ENCODE data around the gene SLC4A5.
A peak's percentile ranks its signal among the peaks of the same experiment; 100 is the strongest.

The SLC4A5 gene

DNA sequence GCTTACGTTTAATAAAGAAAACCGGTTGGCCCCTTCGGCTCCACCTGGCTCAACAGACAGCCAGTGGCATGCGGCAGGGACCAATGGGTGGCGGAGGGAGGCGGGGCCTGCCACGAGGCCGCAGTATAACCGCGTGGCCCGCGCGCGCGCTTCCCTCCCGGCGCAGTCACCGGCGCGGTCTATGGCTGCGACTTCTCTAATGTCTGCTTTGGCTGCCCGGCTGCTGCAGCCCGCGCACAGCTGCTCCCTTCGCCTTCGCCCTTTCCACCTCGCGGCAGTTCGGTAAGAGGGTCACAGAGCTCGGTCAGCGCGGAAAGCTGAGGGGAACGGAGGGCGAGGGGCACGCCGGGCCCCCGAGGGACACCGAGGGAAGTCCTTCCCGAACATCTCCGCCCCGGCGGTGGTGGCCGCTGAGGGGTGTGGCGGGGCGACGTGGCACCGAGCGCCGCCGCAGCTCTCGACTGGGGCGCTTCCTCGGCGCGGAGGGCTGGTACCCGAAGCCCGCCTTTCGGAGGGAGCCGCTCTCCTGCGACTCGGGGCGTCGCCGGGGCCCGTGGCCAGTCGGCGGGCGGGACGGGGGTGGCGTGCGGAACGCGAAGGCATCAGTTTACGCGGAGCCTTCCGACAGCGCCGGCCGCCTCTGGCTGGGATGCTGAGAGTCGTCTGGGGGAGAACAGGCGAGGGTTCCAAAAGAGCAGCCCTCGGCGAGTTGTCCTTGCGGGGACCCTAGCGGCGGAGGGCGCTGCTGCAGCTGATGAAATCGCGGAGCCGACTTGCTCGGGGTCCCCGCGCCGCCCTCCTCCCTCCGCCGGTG lies 144.5 kb downstream of the SLC4A5 start, which contains the start of gene MTHFD2 (continued):
- TF ChIP-seq ZNF830 (tag by site-specific recombination; IDR thresholded peaks at IDR 0.05; ENCODE audit: low read depth) (no peak), ZNF423 (tag by site-specific recombination; IDR thresholded peaks at IDR 0.05) (peak; percentile 32; the same call in 1 of the 2 replicates), ZNF549 (tag by site-specific recombination; IDR thresholded peaks at IDR 0.05) (no peak), ZFHX2 (tag by site-specific recombination; conservative IDR thresholded peaks at IDR 0.05) (no peak), ZNF132 (tag by site-specific recombination; IDR thresholded peaks at IDR 0.05; ENCODE audit: borderline replicate concordance) (no peak), SCRT2 (tag by site-specific recombination; IDR thresholded peaks at IDR 0.05) (0 out of 2 replicates have a peak, but pooled peaks have one; percentile 29), ZNF629 (tag by site-specific recombination; IDR thresholded peaks at IDR 0.05) (no peak), ZBTB17 (tag by site-specific recombination; IDR thresholded peaks at IDR 0.05) (peak; percentile 78), ZNF626 (tag by site-specific recombination; IDR thresholded peaks at IDR 0.05) (no peak), ZNF514 (tag by site-specific recombination; IDR thresholded peaks at IDR 0.05) (no peak), GLI4 (tag by site-specific recombination; IDR thresholded peaks at IDR 0.05) (0 out of 2 replicates have a peak, but pooled peaks have one; percentile 12), ZNF138 (tag by site-specific recombination; IDR thresholded peaks at IDR 0.05; ENCODE audit: borderline replicate concordance) (no peak), ZNF670 (tag by site-specific recombination; IDR thresholded peaks at IDR 0.05; ENCODE audit: low read depth) (no peak), ZNF175 (tag by site-specific recombination; IDR thresholded peaks at IDR 0.05) (no peak), FEZF1 (tag by site-specific recombination; IDR thresholded peaks at IDR 0.05) (peak; percentile 89), ZNF76 (tag by site-specific recombination; IDR thresholded peaks at IDR 0.05; ENCODE audit: borderline replicate concordance, low read depth) (peak; percentile 92), ZNF366 (tag by site-specific recombination; conservative IDR thresholded peaks at IDR 0.05) (no peak), BCL11A (tag by site-specific recombination; IDR thresholded peaks at IDR 0.05; ENCODE audit: low read depth) (no peak), ZSCAN30 (tag by site-specific recombination; IDR thresholded peaks at IDR 0.05) (peak; percentile 71), ZXDB (tag by site-specific recombination; IDR thresholded peaks at IDR 0.05) (peak; percentile 75), ZNF114 (tag by site-specific recombination; IDR thresholded peaks at IDR 0.05) (no peak), SP3 (tag by site-specific recombination; IDR thresholded peaks at IDR 0.05) (peak; percentile 58)
- TF ChIP-seq, protein P1, sequence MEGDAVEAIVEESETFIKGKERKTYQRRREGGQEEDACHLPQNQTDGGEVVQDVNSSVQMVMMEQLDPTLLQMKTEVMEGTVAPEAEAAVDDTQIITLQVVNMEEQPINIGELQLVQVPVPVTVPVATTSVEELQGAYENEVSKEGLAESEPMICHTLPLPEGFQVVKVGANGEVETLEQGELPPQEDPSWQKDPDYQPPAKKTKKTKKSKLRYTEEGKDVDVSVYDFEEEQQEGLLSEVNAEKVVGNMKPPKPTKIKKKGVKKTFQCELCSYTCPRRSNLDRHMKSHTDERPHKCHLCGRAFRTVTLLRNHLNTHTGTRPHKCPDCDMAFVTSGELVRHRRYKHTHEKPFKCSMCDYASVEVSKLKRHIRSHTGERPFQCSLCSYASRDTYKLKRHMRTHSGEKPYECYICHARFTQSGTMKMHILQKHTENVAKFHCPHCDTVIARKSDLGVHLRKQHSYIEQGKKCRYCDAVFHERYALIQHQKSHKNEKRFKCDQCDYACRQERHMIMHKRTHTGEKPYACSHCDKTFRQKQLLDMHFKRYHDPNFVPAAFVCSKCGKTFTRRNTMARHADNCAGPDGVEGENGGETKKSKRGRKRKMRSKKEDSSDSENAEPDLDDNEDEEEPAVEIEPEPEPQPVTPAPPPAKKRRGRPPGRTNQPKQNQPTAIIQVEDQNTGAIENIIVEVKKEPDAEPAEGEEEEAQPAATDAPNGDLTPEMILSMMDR (tag by site-specific recombination; IDR thresholded peaks at IDR 0.05) = peak; percentile 90
- TF ChIP-seq, protein P2, sequence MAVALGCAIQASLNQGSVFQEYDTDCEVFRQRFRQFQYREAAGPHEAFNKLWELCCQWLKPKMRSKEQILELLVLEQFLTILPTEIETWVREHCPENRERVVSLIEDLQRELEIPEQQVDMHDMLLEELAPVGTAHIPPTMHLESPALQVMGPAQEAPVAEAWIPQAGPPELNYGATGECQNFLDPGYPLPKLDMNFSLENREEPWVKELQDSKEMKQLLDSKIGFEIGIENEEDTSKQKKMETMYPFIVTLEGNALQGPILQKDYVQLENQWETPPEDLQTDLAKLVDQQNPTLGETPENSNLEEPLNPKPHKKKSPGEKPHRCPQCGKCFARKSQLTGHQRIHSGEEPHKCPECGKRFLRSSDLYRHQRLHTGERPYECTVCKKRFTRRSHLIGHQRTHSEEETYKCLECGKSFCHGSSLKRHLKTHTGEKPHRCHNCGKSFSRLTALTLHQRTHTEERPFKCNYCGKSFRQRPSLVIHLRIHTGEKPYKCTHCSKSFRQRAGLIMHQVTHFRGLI (tag by site-specific recombination; IDR thresholded peaks at IDR 0.05) = no peak
- TF ChIP-seq, protein P3, sequence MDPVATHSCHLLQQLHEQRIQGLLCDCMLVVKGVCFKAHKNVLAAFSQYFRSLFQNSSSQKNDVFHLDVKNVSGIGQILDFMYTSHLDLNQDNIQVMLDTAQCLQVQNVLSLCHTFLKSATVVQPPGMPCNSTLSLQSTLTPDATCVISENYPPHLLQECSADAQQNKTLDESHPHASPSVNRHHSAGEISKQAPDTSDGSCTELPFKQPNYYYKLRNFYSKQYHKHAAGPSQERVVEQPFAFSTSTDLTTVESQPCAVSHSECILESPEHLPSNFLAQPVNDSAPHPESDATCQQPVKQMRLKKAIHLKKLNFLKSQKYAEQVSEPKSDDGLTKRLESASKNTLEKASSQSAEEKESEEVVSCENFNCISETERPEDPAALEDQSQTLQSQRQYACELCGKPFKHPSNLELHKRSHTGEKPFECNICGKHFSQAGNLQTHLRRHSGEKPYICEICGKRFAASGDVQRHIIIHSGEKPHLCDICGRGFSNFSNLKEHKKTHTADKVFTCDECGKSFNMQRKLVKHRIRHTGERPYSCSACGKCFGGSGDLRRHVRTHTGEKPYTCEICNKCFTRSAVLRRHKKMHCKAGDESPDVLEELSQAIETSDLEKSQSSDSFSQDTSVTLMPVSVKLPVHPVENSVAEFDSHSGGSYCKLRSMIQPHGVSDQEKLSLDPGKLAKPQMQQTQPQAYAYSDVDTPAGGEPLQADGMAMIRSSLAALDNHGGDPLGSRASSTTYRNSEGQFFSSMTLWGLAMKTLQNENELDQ (tag by site-specific recombination; IDR thresholded peaks at IDR 0.05; ENCODE audit: low read depth) = no peak
- TF ChIP-seq, protein P4, sequence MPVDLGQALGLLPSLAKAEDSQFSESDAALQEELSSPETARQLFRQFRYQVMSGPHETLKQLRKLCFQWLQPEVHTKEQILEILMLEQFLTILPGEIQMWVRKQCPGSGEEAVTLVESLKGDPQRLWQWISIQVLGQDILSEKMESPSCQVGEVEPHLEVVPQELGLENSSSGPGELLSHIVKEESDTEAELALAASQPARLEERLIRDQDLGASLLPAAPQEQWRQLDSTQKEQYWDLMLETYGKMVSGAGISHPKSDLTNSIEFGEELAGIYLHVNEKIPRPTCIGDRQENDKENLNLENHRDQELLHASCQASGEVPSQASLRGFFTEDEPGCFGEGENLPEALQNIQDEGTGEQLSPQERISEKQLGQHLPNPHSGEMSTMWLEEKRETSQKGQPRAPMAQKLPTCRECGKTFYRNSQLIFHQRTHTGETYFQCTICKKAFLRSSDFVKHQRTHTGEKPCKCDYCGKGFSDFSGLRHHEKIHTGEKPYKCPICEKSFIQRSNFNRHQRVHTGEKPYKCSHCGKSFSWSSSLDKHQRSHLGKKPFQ (tag by site-specific recombination; IDR thresholded peaks at IDR 0.05) = no peak
- TF ChIP-seq, protein P5, sequence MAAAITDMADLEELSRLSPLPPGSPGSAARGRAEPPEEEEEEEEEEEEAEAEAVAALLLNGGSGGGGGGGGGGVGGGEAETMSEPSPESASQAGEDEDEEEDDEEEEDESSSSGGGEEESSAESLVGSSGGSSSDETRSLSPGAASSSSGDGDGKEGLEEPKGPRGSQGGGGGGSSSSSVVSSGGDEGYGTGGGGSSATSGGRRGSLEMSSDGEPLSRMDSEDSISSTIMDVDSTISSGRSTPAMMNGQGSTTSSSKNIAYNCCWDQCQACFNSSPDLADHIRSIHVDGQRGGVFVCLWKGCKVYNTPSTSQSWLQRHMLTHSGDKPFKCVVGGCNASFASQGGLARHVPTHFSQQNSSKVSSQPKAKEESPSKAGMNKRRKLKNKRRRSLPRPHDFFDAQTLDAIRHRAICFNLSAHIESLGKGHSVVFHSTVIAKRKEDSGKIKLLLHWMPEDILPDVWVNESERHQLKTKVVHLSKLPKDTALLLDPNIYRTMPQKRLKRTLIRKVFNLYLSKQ (tag by site-specific recombination; IDR thresholded peaks at IDR 0.05; ENCODE audit: borderline replicate concordance) = no peak
- TF ChIP-seq, protein P6, sequence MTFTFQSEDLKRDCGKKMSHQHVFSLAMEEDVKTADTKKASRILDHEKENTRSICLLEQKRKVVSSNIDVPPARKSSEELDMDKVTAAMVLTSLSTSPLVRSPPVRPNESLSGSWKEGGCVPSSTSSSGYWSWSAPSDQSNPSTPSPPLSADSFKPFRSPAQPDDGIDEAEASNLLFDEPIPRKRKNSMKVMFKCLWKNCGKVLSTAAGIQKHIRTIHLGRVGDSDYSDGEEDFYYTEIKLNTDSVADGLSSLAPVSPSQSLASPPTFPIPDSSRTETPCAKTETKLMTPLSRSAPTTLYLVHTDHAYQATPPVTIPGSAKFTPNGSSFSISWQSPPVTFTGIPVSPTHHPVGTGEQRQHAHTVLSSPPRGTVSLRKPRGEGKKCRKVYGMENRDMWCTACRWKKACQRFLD (tag by site-specific recombination; IDR thresholded peaks at IDR 0.05) = no peak

All from HEK293 (cell line).